NCI-H2081 treated with DMSO at 0.1 percent for 48 hours (cell line): ENCODE measurements around the gene KDM2B.

ENCODE experiments used
- DNase-seq: peaks from one replicate; lab custom pipeline; 2025; lab: John Stamatoyannopoulos, UW

Gene KDM2B

DNA sequence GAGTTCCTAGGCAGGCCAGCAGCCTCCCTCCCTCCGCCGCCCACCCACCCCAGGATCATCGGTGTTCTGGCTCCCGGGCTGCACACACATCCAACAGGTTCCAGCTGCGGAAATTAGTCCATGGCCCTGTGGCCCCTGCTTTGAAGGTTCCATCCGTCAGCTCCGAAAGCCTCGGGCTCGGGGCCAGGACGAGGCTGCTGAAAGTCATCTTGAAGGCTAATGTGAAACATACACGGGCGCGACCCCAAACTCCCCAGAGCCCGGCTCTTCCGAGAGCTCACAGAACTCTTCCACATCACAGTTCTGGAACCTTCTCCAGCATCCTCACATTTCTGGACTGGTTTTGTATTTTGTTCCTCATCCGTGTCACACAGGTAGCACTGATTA lies 19.8 kb downstream of the KDM2B start:
- DNase-seq, result no peak

DNA sequence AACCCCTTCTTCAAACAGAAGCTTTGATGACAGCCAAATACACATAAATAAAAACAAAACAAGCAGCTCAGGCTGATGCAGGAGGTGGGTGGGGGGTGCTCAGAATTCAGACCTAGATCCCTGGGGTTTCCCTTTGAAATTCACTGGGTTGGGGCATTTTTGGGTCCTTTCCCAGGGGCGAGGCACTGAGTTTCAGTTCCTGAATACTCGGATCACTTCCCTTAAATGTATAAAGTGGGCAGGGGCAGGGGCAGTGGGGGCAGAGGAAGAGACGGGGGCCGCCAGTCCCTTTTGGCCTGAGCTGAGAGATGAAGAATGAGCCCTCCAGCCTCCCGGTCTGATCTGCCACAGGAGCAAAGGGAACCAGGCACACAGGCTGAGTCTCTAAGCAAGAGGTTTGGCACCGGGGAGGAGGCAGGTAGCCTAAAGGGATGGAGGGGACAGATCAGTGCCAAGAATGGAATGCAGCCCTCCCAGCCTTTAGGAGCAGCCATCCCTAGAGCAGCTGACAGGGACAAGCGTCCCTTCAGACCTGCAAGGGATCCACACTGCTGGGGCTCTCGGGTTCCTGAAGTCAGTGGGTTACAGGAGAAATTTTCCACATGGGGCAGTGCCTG lies 20.3 kb downstream of the KDM2B start:
- no peak for DNase-seq

DNA sequence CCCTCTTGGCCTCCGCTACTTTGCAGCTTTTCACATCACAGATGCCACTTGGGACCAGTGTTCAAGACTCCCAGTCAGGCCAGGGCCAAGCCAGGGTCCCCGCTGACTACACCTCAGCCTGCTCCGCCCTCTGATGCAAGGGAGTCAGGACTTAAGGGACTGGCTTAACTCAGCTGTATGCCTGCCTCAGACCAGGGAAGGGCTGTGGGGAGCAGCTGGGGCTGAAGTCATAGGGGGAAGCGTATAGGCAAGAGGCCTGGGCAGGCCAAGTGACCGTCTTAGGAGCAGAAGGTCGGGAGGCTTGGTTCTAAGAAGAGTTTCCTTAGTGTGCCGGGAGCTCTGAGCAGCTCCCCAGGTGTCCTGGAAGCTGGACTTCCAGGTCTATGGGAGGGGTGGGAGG lies 21.9 kb downstream of the KDM2B start:
- DNase-seq, result no peak

DNA sequence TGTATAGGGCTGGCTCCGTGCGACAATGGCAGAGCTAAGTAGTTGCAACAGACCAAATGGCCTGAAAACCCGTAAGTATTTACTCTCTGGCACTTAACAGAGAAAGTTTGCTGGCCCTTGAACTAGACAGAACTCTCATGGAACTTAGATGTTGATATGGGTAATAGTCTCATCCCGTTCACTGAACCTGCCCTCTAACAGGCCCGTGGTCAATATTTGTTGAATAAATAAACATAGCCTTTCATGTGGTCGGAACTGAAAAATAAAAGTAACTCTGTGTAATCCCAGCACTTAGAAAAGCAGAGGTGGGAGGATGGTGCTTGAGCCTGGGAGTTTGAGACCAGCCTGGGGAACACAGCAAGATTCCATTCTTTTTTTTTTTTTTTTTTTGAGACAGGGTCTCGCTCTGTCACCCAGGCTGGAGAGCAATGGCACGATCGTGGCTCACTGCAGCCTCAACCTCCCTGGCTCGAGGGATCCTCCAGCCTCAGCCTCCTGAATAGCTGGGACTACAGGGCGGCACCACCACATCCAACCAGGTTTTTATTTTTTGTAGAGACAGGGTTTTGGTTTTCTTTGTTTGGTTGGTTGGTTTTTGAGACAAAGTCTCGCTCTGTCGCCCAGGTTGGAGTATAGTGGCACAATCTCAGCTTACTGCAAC lies 29.7 kb downstream of the KDM2B start:
- no peak for DNase-seq

DNA sequence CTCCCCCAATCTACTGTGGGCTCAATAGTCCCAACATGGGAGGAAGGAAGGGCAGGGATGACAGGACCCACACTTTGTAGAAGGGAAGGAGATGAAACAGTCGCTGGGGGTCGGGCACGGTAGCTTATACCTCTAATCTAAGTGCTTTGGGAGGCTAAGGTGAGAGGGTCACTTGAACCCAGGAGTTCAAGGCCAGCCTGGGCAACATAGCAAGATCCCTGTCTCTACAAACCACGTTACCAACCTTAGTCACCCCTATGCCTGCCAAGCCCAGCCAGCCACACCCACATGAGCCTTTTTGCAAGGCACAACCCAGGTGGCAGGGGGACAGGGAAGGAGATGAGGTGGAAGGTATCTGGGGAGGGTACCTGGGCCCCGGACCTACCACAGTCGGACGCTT lies 31.7 kb downstream of the KDM2B start:
- no peak for DNase-seq

DNA sequence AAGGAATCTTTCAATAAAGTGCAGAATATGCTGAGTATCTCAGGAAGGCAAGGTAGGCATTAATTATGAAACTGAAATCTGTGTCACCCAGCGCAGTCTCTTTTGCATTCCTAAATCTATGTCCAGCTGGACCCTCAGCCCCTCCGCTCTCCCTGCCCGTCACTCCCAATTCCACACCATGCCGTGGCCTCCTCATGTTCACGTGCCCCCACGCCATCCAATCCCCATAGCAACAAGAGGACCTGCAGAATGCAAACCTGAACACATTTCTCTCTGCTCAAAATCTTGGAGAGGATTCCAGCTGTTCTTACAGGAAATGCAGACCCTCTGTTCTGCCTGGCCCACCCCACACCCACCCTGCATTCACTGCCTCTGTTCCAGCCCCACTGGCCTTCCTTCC lies 35.3 kb downstream of the KDM2B start:
- no peak for DNase-seq

DNA sequence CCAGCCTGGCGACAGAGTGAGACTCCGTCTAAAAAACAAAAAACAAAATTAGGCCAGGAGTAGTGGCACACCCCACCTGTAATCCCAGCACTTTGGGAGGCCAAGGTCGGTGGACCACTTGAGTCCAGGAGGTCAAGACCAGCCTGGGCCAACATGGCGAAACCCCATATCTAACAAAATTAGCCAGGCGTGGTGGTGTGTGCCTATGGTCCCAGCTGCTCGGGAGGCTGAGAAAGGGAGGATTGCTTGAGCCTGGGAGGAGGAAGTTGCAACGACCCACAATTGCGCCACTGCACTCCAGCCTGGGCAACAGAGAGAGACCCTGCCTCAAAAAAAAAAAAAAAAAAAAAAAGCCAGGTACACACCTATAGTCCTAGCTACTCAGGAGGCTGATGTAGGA lies 37.0 kb downstream of the KDM2B start:
- no peak for DNase-seq

DNA sequence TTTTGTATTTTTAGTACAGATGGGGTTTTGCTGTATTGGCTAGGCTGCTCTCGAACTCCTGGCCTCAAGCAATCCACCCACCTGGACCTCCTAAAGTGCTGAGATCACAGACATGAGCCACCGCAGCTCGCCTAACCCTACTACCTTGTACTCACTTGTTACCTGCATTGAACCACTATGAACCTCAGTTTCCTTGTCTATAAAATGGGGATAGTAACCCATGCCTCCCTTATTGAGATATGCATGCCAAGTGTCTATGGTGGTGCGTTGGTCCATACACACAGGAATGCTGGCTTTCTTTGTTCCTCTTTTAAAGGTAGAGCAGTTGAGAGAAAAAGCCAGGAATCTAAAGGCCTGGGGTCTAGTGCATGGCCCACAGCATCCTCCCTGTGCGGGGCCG lies 40.9 kb downstream of the KDM2B start:
- DNase-seq, result no peak

DNA sequence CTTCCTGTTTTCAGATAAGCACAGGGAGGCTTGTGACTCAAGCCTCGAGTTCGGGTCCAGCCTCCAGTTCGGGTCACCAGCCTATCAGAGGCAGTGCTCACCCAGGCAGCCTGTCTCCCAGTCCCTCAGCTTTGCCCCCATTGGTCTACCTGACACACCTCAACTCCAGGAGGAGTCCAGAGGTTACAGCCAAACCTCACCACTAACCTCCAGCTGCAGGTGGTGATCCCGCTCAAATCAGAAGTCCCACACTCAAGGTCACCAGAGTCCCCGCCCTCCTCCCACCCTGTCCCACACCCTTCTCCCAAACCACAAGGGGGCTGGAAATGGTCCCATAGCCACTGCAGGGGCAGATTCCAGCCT lies 42.1 kb downstream of the KDM2B start:
- DNase-seq, result no peak

DNA sequence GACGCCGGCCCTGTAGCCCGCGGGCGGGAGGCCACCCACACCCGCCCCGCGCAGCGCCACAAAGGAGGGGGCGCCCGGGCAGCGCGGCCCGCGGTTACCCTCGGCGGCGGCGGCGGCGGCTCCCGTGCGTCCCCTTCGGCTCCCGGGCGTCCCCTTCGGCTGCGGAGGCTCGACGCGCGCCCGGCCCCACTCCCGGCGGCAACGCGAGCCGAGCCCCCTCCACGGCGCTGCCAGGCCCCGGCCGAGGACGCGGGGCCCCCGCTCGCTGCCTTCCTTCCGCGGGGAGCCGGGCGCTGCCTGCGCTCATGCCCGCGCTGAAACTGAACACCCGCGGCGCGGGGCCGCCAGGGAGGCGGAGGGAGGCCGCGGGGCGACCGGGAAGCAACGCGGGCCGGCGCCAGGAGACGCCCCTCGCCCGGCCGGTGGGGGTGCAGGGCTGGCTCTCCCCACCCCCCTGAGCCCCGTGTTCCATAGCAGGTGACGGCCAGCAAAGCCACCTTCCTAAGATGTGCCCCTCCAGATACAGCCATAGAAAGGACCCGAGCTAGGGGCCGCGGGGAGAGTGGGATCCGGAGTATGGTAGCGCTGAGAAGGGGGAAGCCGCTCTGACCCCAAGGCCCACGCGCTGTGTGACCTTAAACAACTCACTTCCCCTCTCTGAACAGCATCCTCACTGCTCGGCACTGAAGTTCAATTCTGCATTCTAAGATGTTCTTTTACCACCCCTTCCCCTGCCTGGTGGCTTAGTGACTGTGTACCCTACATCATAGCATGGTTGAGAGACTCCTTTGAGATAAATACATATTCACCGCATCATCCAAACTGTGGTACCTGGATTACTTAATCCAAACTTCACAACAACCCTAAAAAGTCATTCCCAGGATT lies 42.8 kb downstream of the KDM2B start:
- no peak for DNase-seq

DNA sequence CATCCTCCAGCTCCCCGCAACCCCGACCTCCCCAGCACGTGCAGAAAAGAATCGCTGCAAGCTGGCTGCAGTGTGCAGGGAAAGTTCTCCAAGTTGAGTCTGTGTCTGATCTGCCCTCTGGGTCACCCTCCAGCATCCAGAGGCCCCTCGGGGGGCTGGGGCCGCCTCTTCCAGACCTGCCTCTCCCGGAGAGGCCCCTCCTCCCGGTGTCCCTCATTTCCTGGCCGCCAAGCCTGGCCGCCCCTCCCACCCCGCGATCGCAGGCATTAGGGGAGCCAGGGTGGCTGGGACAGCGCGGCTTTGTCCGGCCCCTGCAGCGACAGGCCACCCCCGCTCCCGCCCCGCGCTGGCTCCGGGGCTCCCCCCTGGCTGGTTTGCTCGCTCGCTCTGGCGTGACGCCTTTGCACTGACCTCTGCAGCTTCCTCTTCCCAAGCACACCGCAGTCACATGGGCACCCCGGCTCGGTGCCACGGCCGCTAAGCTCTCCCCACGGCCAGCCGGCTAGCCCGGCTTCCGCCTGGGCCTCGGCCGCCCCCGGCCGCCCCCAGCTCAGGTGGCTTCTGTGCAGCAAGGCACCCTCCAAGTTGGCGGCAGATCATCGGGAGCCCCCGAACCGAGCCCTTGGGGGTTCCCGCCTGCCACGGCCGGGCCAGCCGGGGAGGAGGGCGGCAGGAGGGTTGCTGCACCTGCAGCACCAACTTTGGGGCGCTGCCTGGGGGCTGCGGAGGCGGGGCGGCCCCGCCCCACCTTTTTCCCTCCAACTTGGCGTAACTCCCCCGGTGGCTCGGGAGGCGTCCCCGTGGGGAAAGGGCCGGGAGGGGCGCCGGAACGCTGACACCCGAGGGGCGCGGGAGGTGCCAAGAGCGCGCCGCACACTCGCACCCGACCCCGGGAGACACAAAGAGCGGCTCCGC lies 43.7 kb downstream of the KDM2B start:
- DNase-seq, result no peak

DNA sequence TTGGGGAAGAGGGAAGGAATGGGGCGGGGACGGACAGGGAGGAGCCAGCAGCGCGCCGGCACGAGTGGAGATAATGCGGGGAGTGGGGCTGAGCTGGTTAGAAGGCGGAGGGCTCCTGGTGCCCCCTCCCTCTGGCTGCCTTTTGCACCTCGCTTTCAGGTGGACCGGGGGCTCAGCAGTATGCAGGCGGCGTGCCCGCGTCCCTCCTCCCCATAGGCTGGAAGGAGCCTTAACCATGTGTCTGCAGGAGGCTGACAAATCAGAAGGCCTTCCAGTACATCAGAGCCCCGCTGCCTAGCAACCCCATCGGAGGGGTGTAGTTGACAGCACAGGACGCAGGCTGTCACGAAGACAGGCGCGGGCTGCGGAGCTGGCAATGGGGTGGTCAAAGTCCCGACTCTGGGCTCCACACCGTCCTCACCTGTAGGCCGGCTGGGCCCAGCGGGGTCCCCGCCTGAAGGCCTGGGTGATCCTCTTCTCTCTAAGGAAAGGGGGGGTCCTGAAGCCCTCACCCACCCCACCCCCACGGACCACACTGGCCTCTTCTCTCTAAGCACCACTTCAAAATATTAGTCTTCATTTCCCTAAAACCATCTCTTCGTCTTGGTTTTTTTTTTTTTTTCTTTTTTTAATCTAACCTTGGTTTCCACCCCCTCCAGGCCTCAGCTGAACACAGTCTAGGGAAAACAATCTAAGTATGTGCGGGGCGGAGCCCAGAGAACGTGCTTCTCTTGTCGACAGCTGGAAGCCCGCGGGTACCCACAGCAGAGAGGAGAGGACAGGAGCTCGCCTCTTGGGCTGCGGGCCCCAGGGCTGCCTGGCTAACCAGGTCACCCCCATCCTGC lies 44.5 kb downstream of the KDM2B start:
- no peak for DNase-seq

DNA sequence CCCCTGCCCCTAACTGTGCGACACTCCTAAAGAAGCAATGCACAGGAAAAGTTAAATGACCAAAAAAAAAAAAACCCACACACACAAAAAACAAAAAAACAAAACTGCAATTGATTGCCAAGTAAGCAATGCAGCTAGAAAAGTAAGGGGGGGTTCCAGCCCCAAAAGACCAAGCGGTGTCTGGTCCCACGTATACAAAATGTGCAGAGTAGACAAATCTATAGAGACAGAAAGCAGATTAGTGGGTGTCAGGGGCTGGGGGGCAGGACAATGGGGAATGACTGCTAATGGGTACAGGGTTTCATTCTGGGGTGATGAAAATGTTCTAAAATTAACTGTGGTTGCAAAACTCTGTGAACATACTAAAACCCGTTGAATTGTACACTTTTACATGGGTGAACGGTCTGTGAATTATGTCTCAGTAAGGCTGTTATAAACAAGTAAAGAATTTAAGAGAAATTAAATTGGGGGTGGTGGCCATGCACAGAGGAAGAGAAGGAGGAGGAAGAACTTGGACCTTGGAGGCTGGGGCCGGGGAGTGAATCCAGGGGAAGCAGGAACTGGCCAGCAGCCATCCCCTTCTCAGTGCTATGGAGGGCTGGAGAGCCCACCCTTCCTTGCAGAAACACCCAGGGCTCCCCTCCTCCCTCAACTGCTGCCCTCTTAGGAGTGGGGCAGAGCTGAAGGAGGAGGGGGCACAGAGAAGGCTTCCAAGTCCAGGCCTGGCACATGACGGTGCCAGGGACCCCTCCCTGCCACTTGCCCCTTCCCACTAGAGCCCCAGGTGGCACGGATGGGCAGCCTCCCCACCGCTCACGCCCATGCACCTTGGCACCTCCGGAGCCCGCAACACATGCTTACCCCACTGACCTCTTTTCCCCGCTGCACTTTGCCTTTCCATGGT lies 45.4 kb downstream of the KDM2B start:
- no peak for DNase-seq

DNA sequence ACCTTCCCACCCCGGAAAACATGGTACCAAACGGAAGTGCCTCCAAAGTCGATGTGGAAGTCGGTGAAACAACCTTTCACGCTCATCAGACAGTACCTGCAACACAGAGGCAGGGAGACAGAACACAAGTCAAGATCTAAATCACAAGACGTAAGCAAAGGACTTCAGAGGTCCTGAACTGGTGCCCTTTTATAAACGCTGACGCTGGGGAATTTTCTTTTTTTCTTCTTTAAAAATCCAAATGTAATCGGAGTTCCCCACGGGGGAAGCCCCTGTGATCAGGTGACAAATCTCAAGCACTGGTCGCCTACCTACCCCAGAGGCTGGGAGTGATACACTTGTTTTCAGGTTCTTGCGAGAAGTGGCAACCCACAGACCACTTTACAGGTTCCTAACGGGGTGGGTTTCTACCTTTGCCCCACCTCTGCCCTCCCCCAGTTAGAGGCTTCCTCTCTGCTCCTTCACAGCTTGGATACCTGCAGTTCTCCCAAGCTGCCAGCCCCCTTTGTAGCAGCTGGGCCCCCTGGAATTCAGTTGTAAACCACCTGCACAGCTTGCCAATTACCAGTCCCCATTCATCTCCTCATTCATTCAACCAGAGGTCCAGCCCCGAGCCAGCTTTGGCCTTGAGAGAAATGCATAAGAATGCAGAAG lies 46.2 kb downstream of the KDM2B start:
- no peak for DNase-seq

DNA sequence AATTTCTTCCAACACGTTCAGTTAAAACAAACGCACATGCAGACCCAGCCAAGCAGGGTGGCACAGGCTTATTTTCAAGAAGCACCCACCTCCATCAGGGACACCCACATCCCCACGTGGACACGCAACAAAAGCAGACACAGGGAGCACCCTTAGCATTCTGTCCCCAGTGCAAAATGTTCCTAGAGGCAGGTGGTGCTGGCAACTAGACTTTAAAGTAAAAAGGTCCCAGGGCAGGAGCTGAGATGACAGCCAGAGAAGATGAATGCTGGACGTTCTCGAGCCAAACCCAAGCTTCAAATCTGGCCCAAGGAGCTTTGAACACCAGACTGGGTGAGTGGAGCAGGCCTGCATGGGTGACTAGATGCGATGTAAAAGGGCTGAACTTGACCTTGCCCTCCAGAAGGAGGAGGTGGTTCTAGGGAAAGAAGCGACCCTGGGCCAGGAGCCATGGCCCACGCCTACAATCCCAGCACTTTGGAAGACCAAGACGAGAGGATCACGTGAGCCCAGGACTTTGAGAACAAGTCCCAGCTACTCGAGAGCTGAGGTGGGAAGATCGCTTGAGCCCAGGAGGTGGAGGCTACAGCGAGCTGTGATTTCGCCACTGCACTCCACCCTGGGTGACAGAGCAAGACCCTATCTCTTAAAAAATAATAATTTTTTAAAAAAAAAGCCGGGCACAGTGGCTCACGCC lies 47.3 kb downstream of the KDM2B start:
- no peak for DNase-seq

DNA sequence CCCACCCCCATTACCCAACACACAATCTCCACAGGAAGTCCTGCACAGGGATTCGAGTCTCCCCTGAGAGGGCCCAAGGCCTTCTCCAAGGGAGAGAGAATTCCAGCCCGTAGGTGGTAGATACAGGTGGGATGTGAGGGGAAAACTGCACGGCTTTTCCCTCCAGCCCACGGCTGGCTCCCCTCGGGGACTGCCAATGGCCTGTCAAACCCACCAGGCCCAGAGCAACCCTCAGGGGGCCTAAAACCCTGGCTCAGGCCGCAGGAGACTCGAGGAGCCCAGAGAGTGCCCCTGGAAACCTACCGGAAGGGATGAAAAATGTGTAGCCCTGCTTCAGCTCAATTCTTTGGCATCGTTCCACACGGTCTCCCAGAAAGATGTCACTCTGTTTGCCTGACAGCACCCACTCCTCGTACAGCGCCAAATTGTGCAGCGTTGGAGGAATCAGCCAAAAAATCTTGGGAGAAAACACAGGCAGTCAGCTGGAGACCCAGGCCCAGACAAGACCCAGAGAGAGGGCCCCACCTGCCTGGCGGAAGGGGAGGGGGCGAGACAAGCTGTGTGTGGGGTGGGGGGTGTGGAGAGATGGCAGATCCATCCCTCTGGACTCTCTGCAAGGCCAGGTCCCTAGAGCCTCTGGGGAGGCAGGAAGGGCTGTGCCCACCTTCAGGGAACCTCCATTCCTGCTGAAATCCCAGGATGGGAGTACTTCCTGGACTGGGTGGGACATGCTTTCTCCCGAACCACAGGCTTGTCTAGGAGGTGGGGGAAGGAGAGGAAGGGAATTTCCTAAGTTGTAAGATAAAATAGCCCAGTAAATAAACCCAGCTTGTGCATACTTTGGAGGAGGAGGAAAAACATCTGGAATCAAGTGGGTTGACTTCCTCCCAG lies 48.1 kb downstream of the KDM2B start:
- no peak for DNase-seq

DNA sequence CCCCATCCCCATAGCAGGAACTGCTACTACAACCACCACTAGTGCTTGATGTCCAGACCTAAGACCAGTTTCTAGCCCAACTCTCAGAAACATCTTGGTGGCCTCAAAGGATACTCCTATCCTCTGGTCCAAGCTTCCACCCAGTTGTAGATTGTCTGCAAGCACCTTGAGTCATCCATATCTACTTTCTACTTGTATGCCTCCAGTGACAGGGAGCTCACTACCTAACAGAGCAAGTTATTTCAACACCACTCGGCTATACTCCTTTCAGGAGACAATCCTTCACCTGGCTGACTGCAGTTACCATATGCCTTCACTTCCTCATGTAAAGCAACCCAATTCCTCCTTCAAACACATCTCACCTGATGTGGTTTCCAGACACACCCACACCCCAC lies 49.5 kb downstream of the KDM2B start:
- no peak for DNase-seq
